GM10266 (cell line): ENCODE data around the gene KSR2.
"Not testable (repeated sequence)": the region's sequence is repeated elsewhere in the genome, so short reads cannot be mapped to it uniquely, and the experiment has no call there.

Experiments used
- DNase-seq: peaks from one replicate; pipeline ENCODE4 v3.0.0; 2012; ENCODE audit errors: extremely low spot score
- TF ChIP-seq, protein P1 (sequence below): IDR thresholded peaks from 2 replicates; pipeline ENCODE4 v1.5.1; 2012; ENCODE audit warnings: mild to moderate bottlenecking, low read depth; ENCODE audit not compliant: control insufficient read depth, insufficient read depth; ENCODE audit errors: missing control alignments

The KSR2 gene

DNA sequence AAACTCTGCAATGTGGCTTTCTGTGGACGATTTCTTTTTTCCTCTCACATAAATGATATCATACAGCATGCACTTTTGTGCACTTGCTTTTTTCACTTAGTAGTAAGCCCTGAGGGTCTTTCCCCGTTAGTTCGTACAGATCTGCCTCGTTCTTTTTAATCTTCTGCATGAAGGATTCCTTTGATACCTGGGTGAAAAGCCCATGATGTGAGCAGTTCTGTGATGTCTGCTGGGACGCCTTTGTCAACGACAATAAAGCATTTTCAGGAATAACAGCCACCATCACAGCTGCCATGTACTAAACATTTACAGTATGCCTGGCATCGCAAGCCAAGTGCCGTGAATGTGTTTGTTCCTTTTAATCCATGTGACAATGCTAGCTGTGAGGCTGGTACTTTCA is 99.2 kb downstream of the KSR2 start:
- no peak for DNase-seq

DNA sequence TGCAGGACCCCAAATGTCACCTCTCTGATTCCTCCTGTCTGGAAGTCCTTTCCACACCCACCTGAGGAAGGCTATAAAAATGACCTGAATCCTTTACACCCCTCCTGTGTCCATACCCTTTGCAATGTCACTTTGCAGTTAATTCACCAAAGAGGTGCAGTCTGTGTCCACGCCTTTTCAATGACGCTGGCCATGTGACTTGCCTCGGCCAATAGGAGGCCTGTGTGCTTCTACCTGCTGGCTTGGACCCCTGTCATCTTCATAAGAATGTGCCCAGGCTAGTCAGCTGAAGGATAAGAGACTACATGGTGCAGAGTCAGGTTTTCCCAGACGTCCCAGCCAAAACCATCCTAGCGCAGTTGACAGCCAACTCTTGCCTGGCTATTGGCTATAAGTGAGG is 101.4 kb downstream of the KSR2 start:
- TF ChIP-seq, protein P1, sequence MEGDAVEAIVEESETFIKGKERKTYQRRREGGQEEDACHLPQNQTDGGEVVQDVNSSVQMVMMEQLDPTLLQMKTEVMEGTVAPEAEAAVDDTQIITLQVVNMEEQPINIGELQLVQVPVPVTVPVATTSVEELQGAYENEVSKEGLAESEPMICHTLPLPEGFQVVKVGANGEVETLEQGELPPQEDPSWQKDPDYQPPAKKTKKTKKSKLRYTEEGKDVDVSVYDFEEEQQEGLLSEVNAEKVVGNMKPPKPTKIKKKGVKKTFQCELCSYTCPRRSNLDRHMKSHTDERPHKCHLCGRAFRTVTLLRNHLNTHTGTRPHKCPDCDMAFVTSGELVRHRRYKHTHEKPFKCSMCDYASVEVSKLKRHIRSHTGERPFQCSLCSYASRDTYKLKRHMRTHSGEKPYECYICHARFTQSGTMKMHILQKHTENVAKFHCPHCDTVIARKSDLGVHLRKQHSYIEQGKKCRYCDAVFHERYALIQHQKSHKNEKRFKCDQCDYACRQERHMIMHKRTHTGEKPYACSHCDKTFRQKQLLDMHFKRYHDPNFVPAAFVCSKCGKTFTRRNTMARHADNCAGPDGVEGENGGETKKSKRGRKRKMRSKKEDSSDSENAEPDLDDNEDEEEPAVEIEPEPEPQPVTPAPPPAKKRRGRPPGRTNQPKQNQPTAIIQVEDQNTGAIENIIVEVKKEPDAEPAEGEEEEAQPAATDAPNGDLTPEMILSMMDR: no peak
- DNase-seq: no peak

More for the DNA sequence above, 99.2 kb downstream of the KSR2 start:
- TF ChIP-seq, protein P1: no peak

DNA sequence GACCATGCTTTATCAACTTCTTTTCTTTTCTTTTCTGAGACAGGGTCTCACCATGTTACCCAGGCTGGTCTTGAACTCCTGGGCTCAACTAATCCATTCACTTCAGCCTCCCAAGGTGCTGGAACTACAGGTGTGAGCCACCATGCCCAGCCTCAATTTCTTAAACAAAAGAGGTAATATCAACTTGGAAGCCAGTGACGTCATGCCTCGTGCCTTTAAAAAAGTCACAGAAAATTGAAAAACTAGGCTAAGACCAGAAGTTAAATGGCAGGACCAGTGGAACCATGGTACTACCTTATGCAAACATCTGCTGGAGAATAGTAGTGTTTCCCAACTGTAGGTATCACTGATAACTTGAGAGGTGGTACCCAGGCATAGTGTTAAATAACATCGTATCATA is 103.3 kb downstream of the KSR2 start:
- TF ChIP-seq, protein P1: no peak
- no peak for DNase-seq

DNA sequence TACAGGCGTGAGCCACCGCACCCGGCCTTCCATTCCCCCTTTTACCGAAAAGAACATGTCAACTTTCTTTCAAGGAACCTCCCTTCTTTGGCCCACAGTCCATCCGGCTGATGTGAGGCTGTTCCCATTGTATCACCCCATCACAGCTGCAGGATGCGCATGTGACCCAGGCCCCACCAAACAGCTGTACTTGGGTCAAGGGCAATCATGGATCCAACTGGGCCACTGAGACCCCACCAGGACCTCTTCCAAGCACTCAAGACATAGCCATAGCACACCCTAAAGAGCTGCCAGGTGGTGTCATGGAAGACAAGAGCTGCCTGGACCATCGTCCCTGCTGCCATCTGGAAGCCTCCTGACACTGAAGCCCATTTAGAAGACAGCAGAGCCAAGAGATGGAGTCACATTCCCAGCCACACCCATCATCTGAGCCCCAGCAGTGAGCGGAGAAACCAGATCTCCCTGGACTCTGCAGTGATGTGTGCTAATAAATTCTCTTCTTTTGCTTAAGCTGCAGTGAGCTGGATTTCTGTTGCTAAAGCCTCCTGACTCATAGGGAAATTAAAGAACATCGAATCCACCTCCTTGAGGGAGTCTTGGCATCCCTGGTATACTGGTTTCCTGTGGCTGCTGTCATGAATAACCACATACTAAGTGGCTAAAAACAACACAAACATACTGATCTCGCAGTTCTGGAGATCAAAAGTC is 105.6 kb downstream of the KSR2 start:
- TF ChIP-seq, protein P1: no peak
- no peak for DNase-seq

DNA sequence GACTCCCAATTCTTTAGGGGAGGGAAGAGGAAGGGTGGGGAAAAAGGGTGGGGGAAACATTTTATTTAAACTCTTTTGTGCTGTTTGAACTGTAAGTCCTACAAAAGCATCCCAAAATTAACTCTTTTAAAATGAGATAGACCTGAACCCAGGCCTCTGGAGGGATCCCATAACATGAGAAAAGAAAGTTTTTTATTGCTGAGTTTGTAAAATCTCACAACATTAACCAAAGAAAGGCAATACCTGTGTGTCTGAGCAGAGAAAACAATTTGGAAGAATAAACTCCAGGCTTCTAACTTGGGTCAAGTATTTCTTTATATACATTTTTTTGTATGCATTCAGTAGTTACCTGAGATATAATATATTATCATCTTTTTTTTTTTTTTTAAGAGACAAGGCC is 107.1 kb downstream of the KSR2 start:
- no peak for DNase-seq
- TF ChIP-seq, protein P1: no peak

DNA sequence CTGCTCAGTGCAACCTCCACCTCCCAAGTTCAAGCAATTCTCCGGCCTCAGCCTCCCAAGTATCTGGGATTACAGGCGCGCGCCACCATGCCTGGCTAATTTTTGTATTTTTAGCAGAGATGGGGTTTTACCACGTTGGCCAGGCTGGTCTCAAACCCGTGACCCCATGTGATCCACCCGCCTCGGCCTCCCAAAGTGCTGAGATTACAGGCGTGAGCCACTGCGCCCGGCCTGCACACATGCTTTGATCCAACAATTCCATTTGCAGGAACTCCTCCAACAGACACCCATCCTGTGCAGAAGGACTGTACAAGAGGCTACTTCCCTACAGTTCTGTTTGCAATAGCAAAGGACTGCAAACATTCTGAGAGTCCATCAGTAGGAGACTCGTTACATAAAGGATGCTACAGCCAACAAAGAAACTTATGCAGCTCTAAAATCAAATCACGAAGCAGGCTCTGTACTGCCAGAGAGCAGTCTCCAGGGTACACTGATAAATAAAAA is 108.0 kb downstream of the KSR2 start:
- not testable (repeated sequence) for DNase-seq

DNA sequence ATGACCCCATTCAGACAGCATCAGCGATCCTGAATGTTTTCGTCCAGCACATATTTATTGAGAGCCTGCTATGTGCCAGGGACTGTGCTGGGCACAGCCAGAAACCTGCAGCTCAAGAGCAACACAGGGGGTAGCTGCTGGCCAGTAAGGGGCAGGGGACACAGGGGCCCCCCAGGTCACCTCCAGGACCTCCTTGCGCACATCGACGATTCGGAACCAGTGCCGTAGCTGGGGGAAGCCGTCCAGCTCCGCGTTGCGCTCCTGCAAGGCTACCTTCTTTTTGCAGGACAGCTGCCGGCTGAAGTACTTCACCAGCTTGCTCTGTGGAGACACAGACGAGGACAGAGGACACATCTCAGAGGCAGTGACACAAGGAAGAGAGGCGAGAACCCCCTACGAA is 108.7 kb downstream of the KSR2 start:
- TF ChIP-seq, protein P1: no peak
- no peak for DNase-seq
